Midbrain (tissue), 1 donor: ENCODE measurements around the gene ARMS2.

Source experiments
- DNase-seq: peaks from one replicate; lab custom pipeline; 2025; lab: John Stamatoyannopoulos, UW

ARMS2 gene

GRCh38 chr10:122454071-122454470 is 382 bp upstream of the ARMS2 start:
- no peak for DNase-seq

- DNase-seq = no peak
Measured at GRCh38 chr10:122455376-122456079, 1.1 kb downstream of the ARMS2 start.

- DNase-seq = peak; percentile 46
Measured at GRCh38 chr10:122457934-122458333, 3.5 kb downstream of the ARMS2 start.

GRCh38 chr10:122458693-122459092 is 4.2 kb downstream of the ARMS2 start:
- DNase-seq = peak; percentile 37

- no peak for DNase-seq
Measured at GRCh38 chr10:122459561-122460273, 5.3 kb downstream of the ARMS2 start.

GRCh38 chr10:122460891-122461293 is 6.4 kb downstream of the ARMS2 start:
- no peak for DNase-seq

- peak; percentile 91 for DNase-seq
Measured at GRCh38 chr10:122461367-122461728, 6.9 kb downstream of the ARMS2 start, which contains the start of gene HTRA1. HTRA1 (plus strand) TSS chr10:122461553; CDS start chr10:122461653, 100 bp downstream.

- DNase-seq = no peak
Measured at GRCh38 chr10:122461729-122462532, 7.5 kb downstream of the ARMS2 start.

- DNase-seq = no peak
Measured at GRCh38 chr10:122462533-122463465, 8.3 kb downstream of the ARMS2 start.

GRCh38 chr10:122463466-122464249 is 9.2 kb downstream of the ARMS2 start:
- no peak for DNase-seq

- no peak for DNase-seq
Measured at GRCh38 chr10:122464250-122464510, 9.7 kb downstream of the ARMS2 start.

- peak; percentile 48 for DNase-seq
Measured at GRCh38 chr10:122464586-122464985, 10.1 kb downstream of the ARMS2 start.

- no peak for DNase-seq
Measured at GRCh38 chr10:122465401-122466040, 11.1 kb downstream of the ARMS2 start.

- DNase-seq = no peak
Measured at GRCh38 chr10:122466951-122467381, 12.5 kb downstream of the ARMS2 start.

GRCh38 chr10:122467701-122468100 is 13.2 kb downstream of the ARMS2 start:
- no peak for DNase-seq

- no peak for DNase-seq
Measured at GRCh38 chr10:122468307-122468925, 14.0 kb downstream of the ARMS2 start.

- DNase-seq = peak; percentile 41
Measured at GRCh38 chr10:122468926-122469781, 14.7 kb downstream of the ARMS2 start.

- DNase-seq = no peak
Measured at GRCh38 chr10:122469848-122470247, 15.4 kb downstream of the ARMS2 start.
